ENCODE data around the gene EPHB2. TPM values are rescaled to one million over a fixed set of nuclear protein-coding genes. Genes with fewer than 3 reads are reported as not detected.

The EPHB2 gene
- total RNA-seq, 3 donors from 2014 or later: 22.7 to 76.7 (median 70.8) TPM

DNA sequence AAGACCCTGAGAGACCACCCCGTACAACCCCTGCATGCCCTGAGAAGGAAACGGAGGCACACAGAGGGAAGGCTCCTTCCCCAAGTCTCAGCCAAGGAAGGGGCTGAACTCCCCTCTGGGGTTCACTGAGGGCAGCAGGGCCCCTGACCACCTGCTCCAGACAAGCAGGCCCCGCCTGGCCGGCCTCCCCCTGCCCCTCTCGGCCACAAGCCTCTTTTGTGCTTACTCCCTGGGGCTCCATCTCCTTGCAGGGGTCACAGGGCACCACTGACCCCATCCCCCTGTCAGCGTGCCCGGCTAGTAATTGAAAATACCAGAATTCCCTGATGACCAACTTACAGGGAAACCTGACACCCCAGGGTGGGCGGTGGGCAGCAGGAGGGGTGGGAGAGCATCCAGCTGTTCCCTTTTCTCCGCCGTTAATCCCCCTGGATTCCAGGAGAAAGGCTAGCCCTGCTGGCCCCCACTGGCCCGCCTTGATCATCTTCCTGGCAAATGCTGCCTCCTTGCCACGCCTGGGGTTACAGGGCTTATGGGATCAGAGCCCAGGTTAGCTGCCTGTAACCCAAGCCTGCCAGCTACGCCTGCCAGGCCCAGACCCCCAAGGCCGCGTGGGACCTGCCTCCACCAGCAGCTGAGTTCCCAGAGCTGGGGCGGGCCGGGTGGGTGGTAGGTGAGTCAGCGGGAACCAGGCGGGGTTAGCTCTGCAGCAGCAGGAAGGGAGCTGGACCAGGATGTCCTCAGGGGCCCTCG lies 165.9 kb downstream of the EPHB2 start:
- ATAC-seq: no peak
- intact Hi-C loops (cut with DNase I, micrococcal nuclease): no loop called here

GRCh38 chr1:22877112-22877915 lies 166.7 kb downstream of the EPHB2 start:
- no peaks in the 10 kb centered on the region for H3K4me1 ChIP-seq (ENCODE audit: low read depth)
- intact Hi-C loops (cut with DNase I, micrococcal nuclease): no loop called here
- ATAC-seq (no peak), DNase-seq (no peak)
- no peak overlapping the region for H3K4me3 ChIP-seq
- no peak for TF ChIP-seq CTCF (IDR thresholded peaks at IDR 0.05)
- no peaks in the 10 kb centered on the region for H3K9me3 ChIP-seq
- H3K36me3 ChIP-seq (ENCODE audit: low read depth): no peaks in the 10 kb centered on the region

More for the DNA sequence above, 165.9 kb downstream of the EPHB2 start:
- Histone ChIP-seq H3K4me3 (no peak overlapping the region), H3K9me3 (no peaks in the 10 kb centered on the region), H3K36me3 (ENCODE audit: low read depth) (no peaks in the 10 kb centered on the region), H3K4me1 (ENCODE audit: low read depth) (no peaks in the 10 kb centered on the region)
- no peak for TF ChIP-seq CTCF (IDR thresholded peaks at IDR 0.05)
- no peak for DNase-seq

GRCh38 chr1:22877980-22878379 lies 167.3 kb downstream of the EPHB2 start:
- Histone ChIP-seq H3K9me3 (no peaks in the 10 kb centered on the region), H3K4me1 (ENCODE audit: low read depth) (no peaks in the 10 kb centered on the region), H3K4me3 (no peak overlapping the region), H3K36me3 (ENCODE audit: low read depth) (no peaks in the 10 kb centered on the region)
- DNase-seq (no peak), ATAC-seq (no peak)
- intact Hi-C loops (cut with DNase I, micrococcal nuclease): no loop called here
- no peak for TF ChIP-seq CTCF (IDR thresholded peaks at IDR 0.05)

DNA sequence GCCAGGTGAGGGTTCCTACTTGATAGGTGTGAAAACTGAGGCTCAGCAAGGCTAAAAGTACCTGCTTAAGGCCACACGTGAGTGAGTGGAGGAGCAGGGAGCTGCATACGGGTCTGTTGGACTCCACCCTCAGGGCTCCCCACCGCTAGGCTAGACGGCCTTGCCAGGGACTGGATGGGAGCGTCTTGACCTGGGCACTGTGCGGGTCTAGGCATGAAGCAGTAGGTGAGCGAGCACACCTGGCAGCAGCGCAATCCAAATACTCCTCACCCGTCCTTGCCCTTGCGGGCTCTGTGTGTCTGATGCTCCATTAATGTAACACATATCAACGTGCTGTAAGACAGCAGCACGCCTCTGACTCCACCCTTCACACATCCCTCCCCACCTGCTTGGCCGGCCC lies 168.0 kb downstream of the EPHB2 start:
- DNase-seq: no peak
- intact Hi-C loops (cut with DNase I, micrococcal nuclease): no loop called here
- no peak for TF ChIP-seq CTCF (IDR thresholded peaks at IDR 0.05)
- H3K9me3 ChIP-seq: no peaks in the 10 kb centered on the region
- H3K4me3 ChIP-seq: no peak overlapping the region
- no peak for ATAC-seq
- H3K36me3 ChIP-seq (ENCODE audit: low read depth): no peaks in the 10 kb centered on the region
- no peaks in the 10 kb centered on the region for H3K4me1 ChIP-seq (ENCODE audit: low read depth)

DNA sequence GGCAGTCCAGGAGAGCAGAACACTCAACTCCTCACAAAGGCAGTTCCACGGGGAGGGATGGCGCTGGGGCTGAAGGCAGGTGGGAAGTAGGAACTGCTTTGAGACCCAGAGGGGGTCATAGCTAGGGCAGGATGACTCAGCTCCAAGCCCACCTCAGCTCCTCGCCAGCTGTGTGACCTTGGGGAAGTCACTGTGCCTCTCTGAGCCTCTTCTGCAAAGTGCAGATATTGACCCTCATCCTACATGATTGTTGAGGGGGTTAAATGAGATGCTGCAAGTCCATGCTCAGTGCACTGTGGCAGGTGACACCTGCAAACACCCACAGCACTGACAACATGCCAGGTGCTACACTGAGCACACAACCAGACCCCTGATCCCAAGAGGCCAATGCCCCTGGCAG lies 168.8 kb downstream of the EPHB2 start:
- Histone ChIP-seq H3K9me3 (no peaks in the 10 kb centered on the region), H3K36me3 (ENCODE audit: low read depth) (no peaks in the 10 kb centered on the region), H3K4me3 (no peak overlapping the region), H3K4me1 (ENCODE audit: low read depth) (no peaks in the 10 kb centered on the region)
- TF ChIP-seq CTCF (IDR thresholded peaks at IDR 0.05): no peak
- intact Hi-C loops (cut with DNase I, micrococcal nuclease): no loop called here
- no peak for ATAC-seq
- no peak for DNase-seq
